GM20000 (cell line): ENCODE results near the gene SARS2.

Experiments
- DNase-seq: peaks from one replicate; pipeline ENCODE4 v3.0.0; 2012; ENCODE audit warnings: low spot score
- CTCF ChIP-seq: IDR thresholded peaks from 2 replicates; pipeline ENCODE4 v1.5.1; 2012; ENCODE audit warnings: mild to moderate bottlenecking, control low read depth; ENCODE audit errors: extremely low read depth, missing control alignments

Gene SARS2

DNA sequence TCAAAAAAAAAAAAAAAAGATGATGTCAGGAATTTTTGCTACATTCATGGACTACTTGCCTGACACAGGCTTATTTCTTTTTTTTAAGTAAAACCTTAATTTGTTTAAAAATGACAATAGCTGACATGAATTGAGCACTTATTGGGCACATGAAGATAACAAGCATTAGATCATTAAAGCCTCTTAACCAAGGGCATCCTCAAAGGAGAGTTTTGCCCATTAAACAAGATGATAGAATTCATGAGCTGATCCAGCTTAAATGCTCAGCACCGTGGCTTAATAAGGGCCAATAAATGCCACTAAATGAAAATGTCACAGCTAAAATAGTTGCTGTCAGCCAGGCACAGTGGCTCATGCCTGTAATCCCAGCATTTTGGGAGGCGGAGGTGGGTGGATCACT, 25.7 kb upstream of the SARS2 start:
- TF ChIP-seq CTCF, result no peak
- no peak for DNase-seq

GRCh38 chr19:38953677-38954076, 23.1 kb upstream of the SARS2 start:
- no peak for TF ChIP-seq CTCF
- DNase-seq, result no peak

DNA sequence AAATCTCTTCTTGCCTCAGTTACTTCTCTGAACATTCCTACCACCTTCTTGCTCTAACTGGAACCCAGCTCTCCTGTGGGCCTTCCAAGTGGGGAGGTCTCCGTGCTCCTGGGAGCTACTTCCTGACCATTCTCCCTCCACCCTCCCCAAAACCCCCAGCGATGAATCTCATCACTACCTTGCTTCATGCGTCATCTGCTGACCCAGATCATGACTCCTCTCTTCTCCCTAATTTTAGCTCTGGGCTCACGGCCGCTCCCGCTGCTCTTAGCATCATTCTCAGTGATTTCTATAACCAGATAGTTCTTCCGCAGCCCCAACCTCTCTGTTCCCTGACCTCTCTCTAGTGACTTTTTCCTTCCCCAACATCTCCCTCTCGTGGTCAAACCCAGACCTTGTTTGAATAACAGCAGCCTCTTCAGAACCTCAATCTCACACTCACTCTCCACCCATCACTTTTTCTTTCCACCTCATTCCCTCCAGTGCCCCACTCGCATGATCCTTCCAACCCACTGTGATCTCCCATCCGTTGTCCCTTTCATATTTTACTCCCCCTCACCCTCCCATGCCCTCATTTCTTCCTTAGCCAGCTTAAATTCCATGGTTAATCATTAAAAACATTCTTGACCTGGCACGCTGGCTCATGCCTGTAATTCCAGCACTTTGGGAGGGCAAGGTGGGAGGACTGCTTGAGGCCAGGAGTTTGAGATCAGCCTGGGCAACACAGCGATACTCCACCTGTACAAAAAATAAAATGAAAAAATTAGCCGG, 22.0 kb upstream of the SARS2 start:
- peak; percentile 69 for DNase-seq
- no peak for TF ChIP-seq CTCF

DNA sequence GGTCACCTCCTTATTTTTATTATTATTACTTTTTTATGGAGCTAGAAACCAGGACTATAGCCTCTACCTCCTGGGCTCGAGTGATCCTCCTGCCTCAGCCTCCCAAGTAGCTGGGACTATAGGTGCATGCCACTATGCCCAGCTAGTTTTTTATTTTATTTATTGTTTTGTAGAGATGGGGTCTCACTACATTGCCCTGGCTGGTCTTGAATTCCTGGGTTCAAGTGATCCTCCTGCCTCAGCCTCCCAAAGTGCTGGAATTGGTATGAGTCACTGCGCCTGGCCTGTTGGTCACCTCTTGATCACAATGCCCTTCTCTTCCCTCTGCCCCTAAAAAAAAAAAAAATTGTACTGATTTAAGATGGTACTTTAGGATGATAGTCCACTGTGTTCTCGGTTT, 20.6 kb upstream of the SARS2 start:
- DNase-seq, result no peak
- TF ChIP-seq CTCF, result no peak

DNA sequence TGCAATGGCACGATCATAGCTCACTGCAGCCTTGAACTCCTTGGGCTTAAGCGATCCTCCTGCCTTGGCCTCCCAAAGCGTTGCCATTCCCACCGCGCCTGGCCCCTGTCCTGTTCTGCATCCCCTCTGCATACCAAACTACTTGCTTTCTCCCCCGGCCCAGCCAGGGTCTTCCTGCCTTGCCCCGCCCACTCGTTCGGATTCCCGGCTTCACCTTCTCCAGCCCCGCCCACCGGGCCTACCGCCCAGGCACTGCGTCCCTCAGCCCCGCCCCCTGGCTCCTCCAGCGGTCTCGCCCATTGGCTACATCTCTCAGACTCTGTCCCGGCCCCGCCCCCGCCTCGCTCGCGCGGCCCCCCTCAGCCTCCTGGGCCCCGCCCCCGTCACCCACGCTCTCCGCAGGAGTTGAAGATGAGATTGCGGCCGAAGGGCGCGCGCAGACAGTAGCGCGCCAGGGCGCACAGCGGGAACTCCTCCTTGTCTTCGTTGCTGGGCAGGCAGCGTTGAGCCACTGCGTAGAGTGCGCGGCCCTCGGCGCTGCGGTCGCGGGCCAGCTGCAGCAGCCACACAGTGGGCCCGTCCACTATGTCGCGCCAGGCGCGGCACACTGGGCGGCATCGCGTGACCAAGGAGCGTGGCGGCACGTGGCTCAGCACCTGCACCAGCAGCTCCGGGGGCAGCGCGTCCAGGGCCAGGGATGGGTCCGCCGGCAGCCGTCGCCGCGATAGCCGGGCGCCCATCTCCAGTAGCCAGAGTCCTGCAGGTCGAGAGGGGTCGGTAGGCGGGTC, 19.2 kb upstream of the SARS2 start:
- DNase-seq, result peak; percentile 92
- TF ChIP-seq CTCF, result no peak

GRCh38 chr19:38946229-38947010, 15.9 kb upstream of the SARS2 start:
- no peak for TF ChIP-seq CTCF
- DNase-seq, result no peak

DNA sequence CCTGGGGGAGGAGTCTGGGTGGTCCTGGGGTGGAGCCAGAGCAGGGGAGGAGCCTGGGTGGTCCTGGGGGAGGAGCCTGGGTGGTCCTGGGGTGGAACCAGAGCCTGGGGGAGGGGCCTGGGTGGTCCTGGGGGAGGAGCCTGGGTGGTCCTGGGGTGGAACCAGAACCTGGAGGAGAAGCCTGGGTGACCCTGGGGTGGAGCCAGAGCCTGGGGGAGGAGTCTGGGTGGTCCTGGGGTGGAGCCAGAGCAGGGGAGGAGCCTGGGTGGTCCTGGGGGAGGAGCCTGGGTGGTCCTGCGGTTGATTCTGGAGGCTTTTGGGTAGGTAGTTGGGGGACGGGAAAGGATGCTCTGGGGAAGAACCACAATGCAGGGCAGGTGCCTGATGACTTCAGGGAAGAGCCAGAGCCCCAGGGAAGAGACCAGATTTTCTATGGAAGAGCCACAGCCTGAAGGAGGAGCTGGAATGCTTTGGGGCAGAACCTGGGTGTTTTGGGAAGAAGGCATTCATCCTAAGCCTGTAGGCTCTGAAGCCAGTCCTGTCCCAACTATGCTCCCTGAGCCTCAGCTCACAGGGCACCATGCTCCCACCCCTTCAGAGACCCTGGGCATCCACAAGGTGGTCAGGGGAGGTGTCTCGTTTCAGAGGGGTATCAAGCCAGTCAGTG, 15.1 kb upstream of the SARS2 start:
- DNase-seq, result no peak
- no peak for TF ChIP-seq CTCF
